Measurements from ENCODE around the gene CDC14C.

The CDC14C gene

DNA sequence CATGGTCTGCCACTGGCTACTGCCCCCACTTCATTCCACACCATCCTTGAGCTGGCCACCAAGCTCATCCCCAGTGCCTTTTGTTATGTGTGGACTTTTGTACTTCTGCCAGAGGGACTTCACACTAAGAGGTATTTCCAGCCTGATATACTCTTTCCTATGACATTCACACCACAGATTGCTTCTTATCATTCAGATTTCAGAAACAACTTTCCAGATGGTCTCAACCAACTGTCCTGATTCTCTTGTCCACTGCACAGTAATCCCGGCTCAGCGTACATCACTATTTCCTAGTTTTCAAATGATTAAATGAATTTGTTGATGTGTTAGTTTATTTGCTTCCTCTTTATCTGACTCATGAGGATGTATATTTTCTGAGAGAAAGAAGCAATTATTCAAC lies 7.1 kb downstream of the CDC14C start:
- Histone ChIP-seq H2AFZ (ENCODE audit: low read length, unreplicated experiment) (no peak overlapping the region), H3K4me3 (ENCODE audit: low read depth, low read length) (no peak overlapping the region), H3K36me3 (ENCODE audit: insufficient read depth, low read length) (no peaks in the 10 kb centered on the region), H3K4me1 (ENCODE audit: control insufficient read depth, insufficient read depth, low read length, unreplicated experiment) (no peaks in the 10 kb centered on the region), H3K27me3 (ENCODE audit: insufficient read depth, low read length) (no peaks in the 10 kb centered on the region), H3K79me2 (ENCODE audit: control insufficient read depth, insufficient read depth, low read length, unreplicated experiment) (no peaks in the 10 kb centered on the region), H3K27ac (ENCODE audit: low read depth, low read length) (no peak overlapping the region)

DNA sequence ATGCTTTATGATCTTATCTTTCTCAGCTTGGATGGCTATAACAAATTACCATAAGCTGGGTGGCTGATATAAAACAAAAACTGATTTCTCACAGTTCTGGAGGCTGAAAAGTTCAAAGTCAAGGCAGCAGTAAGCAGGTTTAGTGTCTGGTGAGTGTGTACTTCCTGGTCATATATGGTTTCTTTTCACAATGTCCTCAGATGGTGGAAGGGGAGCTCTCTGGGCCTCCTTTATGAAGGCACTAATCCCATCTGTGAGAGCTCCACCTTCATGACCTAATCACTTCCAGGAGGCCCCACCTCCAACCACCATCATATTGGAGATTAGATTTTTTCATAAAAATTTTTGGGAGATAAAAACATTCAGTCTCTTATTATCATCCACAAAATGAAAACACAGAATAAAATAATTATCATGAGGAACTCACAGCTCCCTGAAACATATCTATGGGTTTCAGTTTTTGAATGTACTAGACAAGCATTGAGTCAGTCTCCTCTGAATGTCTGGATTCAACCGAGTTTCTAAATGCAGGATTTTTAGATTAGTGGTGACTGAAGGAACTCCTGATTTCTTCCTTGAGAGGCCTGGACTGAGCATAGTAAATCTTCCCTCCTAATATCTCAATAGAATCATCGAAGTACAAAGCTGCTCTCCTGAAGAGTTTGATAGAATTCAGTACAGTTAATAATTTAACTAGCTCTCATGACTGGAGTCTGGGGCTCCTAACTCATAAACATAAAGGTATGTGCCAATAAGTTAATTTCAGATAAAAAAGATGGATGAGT lies 8.0 kb downstream of the CDC14C start:
- H3K4me3 ChIP-seq (ENCODE audit: low read depth, low read length): no peak overlapping the region
- H3K27me3 ChIP-seq (ENCODE audit: insufficient read depth, low read length): no peaks in the 10 kb centered on the region
- no peak overlapping the region for H2AFZ ChIP-seq (ENCODE audit: low read length, unreplicated experiment)
- H3K27ac ChIP-seq (ENCODE audit: low read depth, low read length): no peak overlapping the region
- H3K4me1 ChIP-seq (ENCODE audit: control insufficient read depth, insufficient read depth, low read length, unreplicated experiment): no peaks in the 10 kb centered on the region
- no peaks in the 10 kb centered on the region for H3K79me2 ChIP-seq (ENCODE audit: control insufficient read depth, insufficient read depth, low read length, unreplicated experiment)
- H3K36me3 ChIP-seq (ENCODE audit: insufficient read depth, low read length): no peaks in the 10 kb centered on the region

DNA sequence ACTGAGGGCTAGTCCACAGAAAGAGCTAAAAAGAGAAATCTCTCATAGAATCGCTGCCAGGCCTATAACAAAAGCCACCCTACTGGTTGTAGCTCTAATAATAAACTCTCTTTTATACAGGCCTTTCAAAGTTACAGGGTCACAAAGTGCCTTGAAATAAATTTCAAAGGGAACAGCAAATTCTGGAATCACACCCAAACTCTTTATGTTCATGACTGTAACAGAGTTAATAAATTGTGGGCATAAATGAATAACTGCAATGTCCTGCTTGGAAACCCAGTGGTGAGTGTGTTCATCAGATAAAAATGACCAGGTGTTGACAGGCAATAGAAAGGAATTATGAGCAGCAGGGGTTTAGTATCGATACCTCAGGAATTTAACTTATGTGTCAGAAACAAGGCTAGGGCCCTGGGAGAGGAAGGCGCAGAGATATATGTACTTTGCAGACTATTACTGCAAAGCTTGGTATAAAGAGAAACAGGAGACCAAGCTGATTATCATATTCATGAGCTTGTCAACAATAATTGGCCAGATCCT lies 9.3 kb downstream of the CDC14C start:
- H3K79me2 ChIP-seq (ENCODE audit: control insufficient read depth, insufficient read depth, low read length, unreplicated experiment): no peaks in the 10 kb centered on the region
- H3K36me3 ChIP-seq (ENCODE audit: insufficient read depth, low read length): no peaks in the 10 kb centered on the region
- no peak overlapping the region for H3K27ac ChIP-seq (ENCODE audit: low read depth, low read length)
- H3K27me3 ChIP-seq (ENCODE audit: insufficient read depth, low read length): no peaks in the 10 kb centered on the region
- no peak overlapping the region for H3K4me3 ChIP-seq (ENCODE audit: low read depth, low read length)
- H3K4me1 ChIP-seq (ENCODE audit: control insufficient read depth, insufficient read depth, low read length, unreplicated experiment): no peaks in the 10 kb centered on the region
- no peak overlapping the region for H2AFZ ChIP-seq (ENCODE audit: low read length, unreplicated experiment)

DNA sequence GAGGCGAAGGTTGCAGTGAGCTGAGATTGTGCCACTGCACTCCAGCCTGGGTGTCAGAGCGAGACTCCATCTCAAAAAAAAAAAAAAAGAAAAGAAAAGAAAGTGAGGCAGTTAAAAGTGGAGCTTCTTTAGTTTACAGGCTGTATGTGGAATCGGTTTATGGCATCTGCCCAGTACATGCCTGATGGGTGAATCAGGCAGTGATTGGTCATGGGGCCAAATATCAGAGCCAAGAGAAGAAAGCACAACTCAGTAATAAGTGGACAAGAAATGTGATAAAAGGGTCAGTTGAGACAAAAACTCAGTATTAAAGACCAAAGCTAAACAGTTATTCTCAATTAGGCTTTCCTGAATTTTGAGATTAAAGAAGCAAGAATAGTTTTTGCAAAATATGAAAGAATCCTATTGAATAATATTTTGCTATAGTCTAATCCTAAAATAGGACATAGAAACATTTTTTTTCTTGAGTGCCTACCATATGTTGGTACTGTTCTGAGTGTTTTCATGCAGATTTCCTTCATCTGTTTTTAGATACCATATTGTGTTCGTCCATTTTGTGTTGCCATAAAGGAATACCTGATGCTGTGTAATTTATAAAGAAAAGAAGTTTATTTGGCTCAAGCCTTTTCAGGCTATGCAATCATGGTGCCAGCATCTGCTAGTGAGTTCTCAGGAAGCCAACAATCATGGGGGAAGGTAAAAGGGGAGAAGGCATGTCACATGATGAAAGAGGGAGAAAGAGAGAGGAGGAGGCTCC lies 14.4 kb downstream of the CDC14C start:
- Histone ChIP-seq H3K79me2 (ENCODE audit: control insufficient read depth, insufficient read depth, low read length, unreplicated experiment) (no peaks in the 10 kb centered on the region), H3K27ac (ENCODE audit: low read depth, low read length) (no peak overlapping the region)

DNA sequence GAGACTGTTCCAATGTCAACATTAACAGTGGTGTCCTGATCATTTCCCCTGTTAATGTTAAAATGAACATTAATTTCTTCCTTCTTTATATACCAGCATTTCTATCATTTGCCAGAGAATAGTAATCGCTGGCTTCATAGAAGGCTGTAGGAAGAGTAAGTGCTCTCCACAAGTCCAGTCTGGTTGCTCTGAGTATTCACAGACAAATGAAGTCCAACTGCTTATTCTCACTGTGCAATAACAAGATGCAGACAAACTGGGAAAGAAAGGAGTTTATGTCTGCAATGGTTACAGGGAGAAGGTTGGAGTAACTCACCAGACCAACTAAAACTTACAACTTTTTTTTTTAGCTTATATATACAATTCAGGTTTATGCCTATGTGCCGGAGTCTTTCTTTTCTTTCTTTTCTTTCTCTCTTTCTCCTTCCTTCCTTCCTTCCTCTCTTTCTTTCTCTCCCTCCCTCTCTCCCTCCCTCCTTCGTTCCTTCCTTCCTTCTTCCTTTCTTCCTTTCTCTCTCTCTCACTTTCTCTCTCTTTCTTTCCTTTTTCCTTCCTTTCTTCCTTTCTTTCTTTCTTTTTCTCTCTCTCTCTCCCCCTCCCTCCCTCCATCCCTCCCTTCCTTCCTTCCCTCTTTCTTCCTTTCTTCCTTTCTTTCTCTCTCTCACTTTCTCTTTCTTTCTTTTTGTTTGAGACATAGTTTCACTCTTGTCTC lies 19.1 kb downstream of the CDC14C start:
- H2AFZ ChIP-seq (ENCODE audit: low read length, unreplicated experiment): no peak overlapping the region
- no peak overlapping the region for H3K27ac ChIP-seq (ENCODE audit: low read depth, low read length)
- no peaks in the 10 kb centered on the region for H3K79me2 ChIP-seq (ENCODE audit: control insufficient read depth, insufficient read depth, low read length, unreplicated experiment)
- H3K36me3 ChIP-seq (ENCODE audit: insufficient read depth, low read length): no peaks in the 10 kb centered on the region
- no peaks in the 10 kb centered on the region for H3K4me1 ChIP-seq (ENCODE audit: control insufficient read depth, insufficient read depth, low read length, unreplicated experiment)
- no peak overlapping the region for H3K4me3 ChIP-seq (ENCODE audit: low read depth, low read length)
- no peaks in the 10 kb centered on the region for H3K27me3 ChIP-seq (ENCODE audit: insufficient read depth, low read length)

More for the DNA sequence above, 14.4 kb downstream of the CDC14C start:
- Histone ChIP-seq H3K4me3 (ENCODE audit: low read depth, low read length) (no peak overlapping the region), H3K36me3 (ENCODE audit: insufficient read depth, low read length) (no peaks in the 10 kb centered on the region), H2AFZ (ENCODE audit: low read length, unreplicated experiment) (no peak overlapping the region), H3K27me3 (ENCODE audit: insufficient read depth, low read length) (no peaks in the 10 kb centered on the region), H3K4me1 (ENCODE audit: control insufficient read depth, insufficient read depth, low read length, unreplicated experiment) (no peaks in the 10 kb centered on the region)

DNA sequence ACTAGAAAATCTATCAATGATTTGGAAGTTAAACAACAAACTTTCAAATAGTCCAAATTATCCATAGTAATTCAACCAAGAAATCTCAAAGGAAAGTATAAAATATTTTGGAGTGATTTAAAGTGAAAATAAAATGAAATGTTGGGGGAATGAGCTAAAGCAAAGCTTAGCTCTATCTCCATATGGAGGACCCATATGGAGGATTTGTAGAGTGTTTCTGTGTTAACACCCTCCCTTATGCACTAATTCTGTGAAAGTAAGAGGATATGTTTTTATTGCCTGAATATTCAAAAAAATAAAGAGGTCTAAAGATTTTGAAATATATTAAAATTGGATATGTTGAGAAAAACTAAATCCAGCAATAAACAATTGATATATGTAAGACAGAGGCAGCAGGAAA lies 31.6 kb downstream of the CDC14C start:
- H3K4me1 ChIP-seq (ENCODE audit: control insufficient read depth, insufficient read depth, low read length, unreplicated experiment): no peaks in the 10 kb centered on the region
- no peaks in the 10 kb centered on the region for H3K79me2 ChIP-seq (ENCODE audit: control insufficient read depth, insufficient read depth, low read length, unreplicated experiment)
- H3K4me3 ChIP-seq (ENCODE audit: low read depth, low read length): no peak overlapping the region
- H3K27me3 ChIP-seq (ENCODE audit: insufficient read depth, low read length): no peaks in the 10 kb centered on the region
- no peak overlapping the region for H3K27ac ChIP-seq (ENCODE audit: low read depth, low read length)
- H3K36me3 ChIP-seq (ENCODE audit: insufficient read depth, low read length): no peaks in the 10 kb centered on the region
- H2AFZ ChIP-seq (ENCODE audit: low read length, unreplicated experiment): no peak overlapping the region

DNA sequence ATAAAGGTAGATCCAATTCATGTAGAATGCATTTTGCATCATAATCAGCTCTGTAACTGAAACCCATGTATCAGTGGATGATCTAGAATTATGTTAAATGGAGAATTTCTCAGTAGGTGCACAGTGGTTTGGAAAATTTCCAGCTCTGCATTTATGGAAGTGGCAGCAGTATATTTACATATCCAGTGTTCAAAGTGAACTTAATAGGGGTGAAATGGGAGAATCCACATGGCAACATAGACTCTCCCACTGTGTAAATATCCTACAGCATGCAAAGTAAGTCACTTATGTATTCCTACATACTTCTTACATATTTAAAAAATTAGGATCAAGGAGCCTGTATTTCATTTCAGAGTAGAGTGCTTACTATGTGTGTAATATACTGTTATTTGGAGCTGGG lies 35.3 kb downstream of the CDC14C start:
- no peak overlapping the region for H3K4me3 ChIP-seq (ENCODE audit: low read depth, low read length)
- no peak overlapping the region for H3K27ac ChIP-seq (ENCODE audit: low read depth, low read length)
- no peaks in the 10 kb centered on the region for H3K79me2 ChIP-seq (ENCODE audit: control insufficient read depth, insufficient read depth, low read length, unreplicated experiment)
- no peak overlapping the region for H2AFZ ChIP-seq (ENCODE audit: low read length, unreplicated experiment)
- no peaks in the 10 kb centered on the region for H3K36me3 ChIP-seq (ENCODE audit: insufficient read depth, low read length)
- no peaks in the 10 kb centered on the region for H3K27me3 ChIP-seq (ENCODE audit: insufficient read depth, low read length)
- H3K4me1 ChIP-seq (ENCODE audit: control insufficient read depth, insufficient read depth, low read length, unreplicated experiment): no peaks in the 10 kb centered on the region

DNA sequence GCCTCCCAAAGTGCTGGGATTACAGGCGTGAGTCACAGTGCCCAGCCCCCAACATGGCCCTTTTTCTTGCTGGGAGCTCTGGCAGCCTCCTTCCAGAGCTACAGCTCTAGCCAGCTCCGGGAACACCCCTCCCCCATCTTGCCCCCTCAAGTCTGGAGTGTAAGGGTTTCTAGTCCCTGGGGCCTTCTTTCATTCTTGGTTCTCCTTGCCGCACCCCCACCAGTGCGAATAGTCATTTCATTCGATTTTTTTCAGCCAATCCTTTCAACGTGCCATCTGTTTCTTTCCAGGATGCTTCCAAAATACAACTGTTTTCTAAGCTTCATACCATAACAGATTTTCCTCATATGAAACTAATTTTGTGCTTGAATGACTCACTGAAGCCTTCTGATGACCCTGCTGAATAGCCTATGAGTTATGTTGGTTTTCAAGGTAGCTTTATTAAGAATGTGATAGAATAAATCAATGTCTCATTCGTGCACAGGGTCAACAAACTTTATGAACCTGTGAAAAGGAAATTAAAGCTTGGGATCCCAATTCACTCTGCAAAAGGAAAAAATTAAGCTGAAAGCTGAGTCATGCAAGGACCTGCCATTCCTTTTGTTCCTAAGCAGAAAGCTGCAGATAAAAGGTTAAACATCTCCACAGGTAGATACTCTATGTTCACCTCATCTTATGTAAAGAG lies 38.6 kb downstream of the CDC14C start:
- H3K27ac ChIP-seq (ENCODE audit: low read depth, low read length): no peak overlapping the region
- H3K36me3 ChIP-seq (ENCODE audit: insufficient read depth, low read length): no peaks in the 10 kb centered on the region
- no peaks in the 10 kb centered on the region for H3K4me1 ChIP-seq (ENCODE audit: control insufficient read depth, insufficient read depth, low read length, unreplicated experiment)
- H3K27me3 ChIP-seq (ENCODE audit: insufficient read depth, low read length): no peaks in the 10 kb centered on the region
- no peak overlapping the region for H2AFZ ChIP-seq (ENCODE audit: low read length, unreplicated experiment)
- H3K4me3 ChIP-seq (ENCODE audit: low read depth, low read length): no peak overlapping the region
- H3K79me2 ChIP-seq (ENCODE audit: control insufficient read depth, insufficient read depth, low read length, unreplicated experiment): no peaks in the 10 kb centered on the region

DNA sequence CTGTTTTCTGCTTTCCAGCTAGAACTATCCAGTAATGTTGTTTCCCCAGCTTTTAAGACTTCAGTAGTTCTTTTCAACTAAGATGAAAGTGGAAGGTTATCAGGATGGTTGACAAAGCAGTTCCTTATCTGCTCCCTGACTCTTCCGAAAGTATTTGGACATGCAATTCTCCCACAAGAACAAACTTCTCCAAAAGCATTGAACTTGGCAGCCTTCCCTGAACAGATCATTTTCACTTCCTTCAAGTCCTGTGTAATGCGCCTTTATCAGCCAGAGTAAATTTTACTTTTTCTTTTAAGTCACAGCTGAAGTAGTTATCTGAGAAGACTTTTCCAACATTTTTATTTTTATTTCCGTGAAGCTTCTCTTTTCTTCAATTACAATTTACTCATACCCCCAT lies 39.7 kb downstream of the CDC14C start:
- Histone ChIP-seq H3K4me3 (ENCODE audit: low read depth, low read length) (no peak overlapping the region), H3K27ac (ENCODE audit: low read depth, low read length) (no peak overlapping the region), H3K4me1 (ENCODE audit: control insufficient read depth, insufficient read depth, low read length, unreplicated experiment) (no peaks in the 10 kb centered on the region), H3K36me3 (ENCODE audit: insufficient read depth, low read length) (no peaks in the 10 kb centered on the region), H3K79me2 (ENCODE audit: control insufficient read depth, insufficient read depth, low read length, unreplicated experiment) (no peaks in the 10 kb centered on the region), H2AFZ (ENCODE audit: low read length, unreplicated experiment) (no peak overlapping the region), H3K27me3 (ENCODE audit: insufficient read depth, low read length) (no peaks in the 10 kb centered on the region)

DNA sequence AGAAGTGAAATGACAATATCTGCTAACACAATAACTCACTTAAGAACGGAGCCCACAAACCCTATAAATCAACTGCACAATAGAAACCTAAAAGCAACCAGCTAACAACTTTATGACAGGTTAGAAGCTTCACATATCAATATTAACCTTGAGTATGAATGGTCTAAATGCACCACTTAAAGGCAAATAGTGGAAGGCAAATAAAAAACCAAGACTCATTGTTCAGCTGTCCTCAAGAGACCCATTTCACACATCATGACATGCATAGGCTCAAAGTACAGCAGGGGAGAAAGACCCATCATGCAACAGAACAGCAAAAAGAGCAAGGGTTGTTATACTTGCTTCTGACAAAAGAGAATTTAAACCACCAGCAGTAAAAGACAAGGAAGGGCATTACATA lies 46.8 kb downstream of the CDC14C start:
- no peaks in the 10 kb centered on the region for H3K27me3 ChIP-seq (ENCODE audit: insufficient read depth, low read length)
- H3K27ac ChIP-seq (ENCODE audit: low read depth, low read length): no peak overlapping the region
- no peak overlapping the region for H2AFZ ChIP-seq (ENCODE audit: low read length, unreplicated experiment)
- no peak overlapping the region for H3K4me3 ChIP-seq (ENCODE audit: low read depth, low read length)
- H3K79me2 ChIP-seq (ENCODE audit: control insufficient read depth, insufficient read depth, low read length, unreplicated experiment): no peaks in the 10 kb centered on the region
- no peaks in the 10 kb centered on the region for H3K36me3 ChIP-seq (ENCODE audit: insufficient read depth, low read length)
- H3K4me1 ChIP-seq (ENCODE audit: control insufficient read depth, insufficient read depth, low read length, unreplicated experiment): no peaks in the 10 kb centered on the region
